Neural cell (in vitro differentiated cells): ENCODE results near the gene YY1.
"Not testable (repeated sequence)": the region's sequence is repeated elsewhere in the genome, so short reads cannot be mapped to it uniquely, and the experiment has no call there.

Source experiments
- POLR2AphosphoS5 ChIP-seq: IDR thresholded peaks from 2 replicates; pipeline ENCODE4 v1.6.1; 2012
- RAD21 ChIP-seq: fragments of 450-650 bp; conservative IDR thresholded peaks from 2 replicates; pipeline ENCODE4 v1.6.1; 2014; ENCODE audit warnings: antibody characterized with exemption, mild to moderate bottlenecking, moderate library complexity
- SMC3 ChIP-seq: fragments of 450-650 bp; conservative IDR thresholded peaks from 2 replicates; pipeline ENCODE4 v1.6.1; 2014; ENCODE audit warnings: antibody characterized with exemption, mild to moderate bottlenecking, moderate library complexity; ENCODE audit not compliant: poor library complexity
- TF ChIP-seq, protein P1 (sequence below): fragments of 450-650 bp; IDR thresholded peaks from 2 replicates; pipeline ENCODE4 v1.5.1; 2014; ENCODE audit warnings: antibody characterized with exemption, mild to moderate bottlenecking, moderate library complexity; ENCODE audit not compliant: poor library complexity, severe bottlenecking
- TF ChIP-seq, protein P2 (sequence below): IDR thresholded peaks from 2 replicates; pipeline ENCODE4 v1.6.1; 2012; ENCODE audit warnings: borderline replicate concordance

DNA sequence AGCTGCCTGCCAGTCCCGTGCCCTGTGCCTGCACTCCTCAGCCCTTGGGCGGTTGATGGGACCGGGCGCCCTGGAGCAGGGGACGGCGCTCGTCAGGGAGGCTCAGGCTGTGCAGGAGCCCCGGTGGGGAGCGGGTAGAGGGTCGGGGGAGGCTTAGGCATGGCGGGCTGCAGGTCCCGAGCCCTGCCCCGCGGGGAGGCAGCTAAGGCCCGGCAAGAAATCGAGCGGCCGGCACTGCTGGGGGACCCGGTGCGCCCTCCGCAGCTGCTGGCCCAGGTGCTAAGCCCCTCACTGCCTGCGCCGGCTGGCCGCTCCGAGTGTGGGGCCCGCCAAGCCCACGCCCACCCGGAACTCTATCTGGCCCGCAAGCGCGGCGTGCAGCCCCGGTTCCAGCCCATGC lies 30.8 kb upstream of the YY1 start:
- TF ChIP-seq, protein P1, sequence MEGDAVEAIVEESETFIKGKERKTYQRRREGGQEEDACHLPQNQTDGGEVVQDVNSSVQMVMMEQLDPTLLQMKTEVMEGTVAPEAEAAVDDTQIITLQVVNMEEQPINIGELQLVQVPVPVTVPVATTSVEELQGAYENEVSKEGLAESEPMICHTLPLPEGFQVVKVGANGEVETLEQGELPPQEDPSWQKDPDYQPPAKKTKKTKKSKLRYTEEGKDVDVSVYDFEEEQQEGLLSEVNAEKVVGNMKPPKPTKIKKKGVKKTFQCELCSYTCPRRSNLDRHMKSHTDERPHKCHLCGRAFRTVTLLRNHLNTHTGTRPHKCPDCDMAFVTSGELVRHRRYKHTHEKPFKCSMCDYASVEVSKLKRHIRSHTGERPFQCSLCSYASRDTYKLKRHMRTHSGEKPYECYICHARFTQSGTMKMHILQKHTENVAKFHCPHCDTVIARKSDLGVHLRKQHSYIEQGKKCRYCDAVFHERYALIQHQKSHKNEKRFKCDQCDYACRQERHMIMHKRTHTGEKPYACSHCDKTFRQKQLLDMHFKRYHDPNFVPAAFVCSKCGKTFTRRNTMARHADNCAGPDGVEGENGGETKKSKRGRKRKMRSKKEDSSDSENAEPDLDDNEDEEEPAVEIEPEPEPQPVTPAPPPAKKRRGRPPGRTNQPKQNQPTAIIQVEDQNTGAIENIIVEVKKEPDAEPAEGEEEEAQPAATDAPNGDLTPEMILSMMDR, result not testable (repeated sequence)
- TF ChIP-seq SMC3, RAD21, POLR2AphosphoS5: not testable (repeated sequence)
- TF ChIP-seq, protein P2, sequence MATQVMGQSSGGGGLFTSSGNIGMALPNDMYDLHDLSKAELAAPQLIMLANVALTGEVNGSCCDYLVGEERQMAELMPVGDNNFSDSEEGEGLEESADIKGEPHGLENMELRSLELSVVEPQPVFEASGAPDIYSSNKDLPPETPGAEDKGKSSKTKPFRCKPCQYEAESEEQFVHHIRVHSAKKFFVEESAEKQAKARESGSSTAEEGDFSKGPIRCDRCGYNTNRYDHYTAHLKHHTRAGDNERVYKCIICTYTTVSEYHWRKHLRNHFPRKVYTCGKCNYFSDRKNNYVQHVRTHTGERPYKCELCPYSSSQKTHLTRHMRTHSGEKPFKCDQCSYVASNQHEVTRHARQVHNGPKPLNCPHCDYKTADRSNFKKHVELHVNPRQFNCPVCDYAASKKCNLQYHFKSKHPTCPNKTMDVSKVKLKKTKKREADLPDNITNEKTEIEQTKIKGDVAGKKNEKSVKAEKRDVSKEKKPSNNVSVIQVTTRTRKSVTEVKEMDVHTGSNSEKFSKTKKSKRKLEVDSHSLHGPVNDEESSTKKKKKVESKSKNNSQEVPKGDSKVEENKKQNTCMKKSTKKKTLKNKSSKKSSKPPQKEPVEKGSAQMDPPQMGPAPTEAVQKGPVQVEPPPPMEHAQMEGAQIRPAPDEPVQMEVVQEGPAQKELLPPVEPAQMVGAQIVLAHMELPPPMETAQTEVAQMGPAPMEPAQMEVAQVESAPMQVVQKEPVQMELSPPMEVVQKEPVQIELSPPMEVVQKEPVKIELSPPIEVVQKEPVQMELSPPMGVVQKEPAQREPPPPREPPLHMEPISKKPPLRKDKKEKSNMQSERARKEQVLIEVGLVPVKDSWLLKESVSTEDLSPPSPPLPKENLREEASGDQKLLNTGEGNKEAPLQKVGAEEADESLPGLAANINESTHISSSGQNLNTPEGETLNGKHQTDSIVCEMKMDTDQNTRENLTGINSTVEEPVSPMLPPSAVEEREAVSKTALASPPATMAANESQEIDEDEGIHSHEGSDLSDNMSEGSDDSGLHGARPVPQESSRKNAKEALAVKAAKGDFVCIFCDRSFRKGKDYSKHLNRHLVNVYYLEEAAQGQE, result not testable (repeated sequence)
